ENCODE results near the gene ITGB5.

GRCh38 chr3:124812291-124813265 lies 74.6 kb downstream of the ITGB5 start:
- TF ChIP-seq, protein P1, sequence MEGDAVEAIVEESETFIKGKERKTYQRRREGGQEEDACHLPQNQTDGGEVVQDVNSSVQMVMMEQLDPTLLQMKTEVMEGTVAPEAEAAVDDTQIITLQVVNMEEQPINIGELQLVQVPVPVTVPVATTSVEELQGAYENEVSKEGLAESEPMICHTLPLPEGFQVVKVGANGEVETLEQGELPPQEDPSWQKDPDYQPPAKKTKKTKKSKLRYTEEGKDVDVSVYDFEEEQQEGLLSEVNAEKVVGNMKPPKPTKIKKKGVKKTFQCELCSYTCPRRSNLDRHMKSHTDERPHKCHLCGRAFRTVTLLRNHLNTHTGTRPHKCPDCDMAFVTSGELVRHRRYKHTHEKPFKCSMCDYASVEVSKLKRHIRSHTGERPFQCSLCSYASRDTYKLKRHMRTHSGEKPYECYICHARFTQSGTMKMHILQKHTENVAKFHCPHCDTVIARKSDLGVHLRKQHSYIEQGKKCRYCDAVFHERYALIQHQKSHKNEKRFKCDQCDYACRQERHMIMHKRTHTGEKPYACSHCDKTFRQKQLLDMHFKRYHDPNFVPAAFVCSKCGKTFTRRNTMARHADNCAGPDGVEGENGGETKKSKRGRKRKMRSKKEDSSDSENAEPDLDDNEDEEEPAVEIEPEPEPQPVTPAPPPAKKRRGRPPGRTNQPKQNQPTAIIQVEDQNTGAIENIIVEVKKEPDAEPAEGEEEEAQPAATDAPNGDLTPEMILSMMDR (IDR thresholded peaks at IDR 0.05), result no peak
- no peak for TF ChIP-seq NR1H2 (CRISPR knock-in tag; IDR thresholded peaks at IDR 0.05)
- TF ChIP-seq NR2C2 (CRISPR knock-in tag; IDR thresholded peaks at IDR 0.05), result no peak
- TF ChIP-seq, protein P2, sequence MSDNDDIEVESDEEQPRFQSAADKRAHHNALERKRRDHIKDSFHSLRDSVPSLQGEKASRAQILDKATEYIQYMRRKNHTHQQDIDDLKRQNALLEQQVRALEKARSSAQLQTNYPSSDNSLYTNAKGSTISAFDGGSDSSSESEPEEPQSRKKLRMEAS (CRISPR knock-in tag; IDR thresholded peaks at IDR 0.05), result no peak
- no peak for TF ChIP-seq ZNF121 (CRISPR knock-in tag; IDR thresholded peaks at IDR 0.05)
- TF ChIP-seq, protein P3, sequence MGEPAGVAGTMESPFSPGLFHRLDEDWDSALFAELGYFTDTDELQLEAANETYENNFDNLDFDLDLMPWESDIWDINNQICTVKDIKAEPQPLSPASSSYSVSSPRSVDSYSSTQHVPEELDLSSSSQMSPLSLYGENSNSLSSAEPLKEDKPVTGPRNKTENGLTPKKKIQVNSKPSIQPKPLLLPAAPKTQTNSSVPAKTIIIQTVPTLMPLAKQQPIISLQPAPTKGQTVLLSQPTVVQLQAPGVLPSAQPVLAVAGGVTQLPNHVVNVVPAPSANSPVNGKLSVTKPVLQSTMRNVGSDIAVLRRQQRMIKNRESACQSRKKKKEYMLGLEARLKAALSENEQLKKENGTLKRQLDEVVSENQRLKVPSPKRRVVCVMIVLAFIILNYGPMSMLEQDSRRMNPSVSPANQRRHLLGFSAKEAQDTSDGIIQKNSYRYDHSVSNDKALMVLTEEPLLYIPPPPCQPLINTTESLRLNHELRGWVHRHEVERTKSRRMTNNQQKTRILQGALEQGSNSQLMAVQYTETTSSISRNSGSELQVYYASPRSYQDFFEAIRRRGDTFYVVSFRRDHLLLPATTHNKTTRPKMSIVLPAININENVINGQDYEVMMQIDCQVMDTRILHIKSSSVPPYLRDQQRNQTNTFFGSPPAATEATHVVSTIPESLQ (CRISPR knock-in tag; IDR thresholded peaks at IDR 0.05), result no peak
- TF ChIP-seq, protein P4, sequence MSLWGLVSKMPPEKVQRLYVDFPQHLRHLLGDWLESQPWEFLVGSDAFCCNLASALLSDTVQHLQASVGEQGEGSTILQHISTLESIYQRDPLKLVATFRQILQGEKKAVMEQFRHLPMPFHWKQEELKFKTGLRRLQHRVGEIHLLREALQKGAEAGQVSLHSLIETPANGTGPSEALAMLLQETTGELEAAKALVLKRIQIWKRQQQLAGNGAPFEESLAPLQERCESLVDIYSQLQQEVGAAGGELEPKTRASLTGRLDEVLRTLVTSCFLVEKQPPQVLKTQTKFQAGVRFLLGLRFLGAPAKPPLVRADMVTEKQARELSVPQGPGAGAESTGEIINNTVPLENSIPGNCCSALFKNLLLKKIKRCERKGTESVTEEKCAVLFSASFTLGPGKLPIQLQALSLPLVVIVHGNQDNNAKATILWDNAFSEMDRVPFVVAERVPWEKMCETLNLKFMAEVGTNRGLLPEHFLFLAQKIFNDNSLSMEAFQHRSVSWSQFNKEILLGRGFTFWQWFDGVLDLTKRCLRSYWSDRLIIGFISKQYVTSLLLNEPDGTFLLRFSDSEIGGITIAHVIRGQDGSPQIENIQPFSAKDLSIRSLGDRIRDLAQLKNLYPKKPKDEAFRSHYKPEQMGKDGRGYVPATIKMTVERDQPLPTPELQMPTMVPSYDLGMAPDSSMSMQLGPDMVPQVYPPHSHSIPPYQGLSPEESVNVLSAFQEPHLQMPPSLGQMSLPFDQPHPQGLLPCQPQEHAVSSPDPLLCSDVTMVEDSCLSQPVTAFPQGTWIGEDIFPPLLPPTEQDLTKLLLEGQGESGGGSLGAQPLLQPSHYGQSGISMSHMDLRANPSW (CRISPR knock-in tag; conservative IDR thresholded peaks at IDR 0.05; ENCODE audit: low read depth), result no peak
- no peak for TF ChIP-seq ZBTB21 (CRISPR knock-in tag; IDR thresholded peaks at IDR 0.05; ENCODE audit: borderline replicate concordance)
- no peak for TF ChIP-seq FOXJ3 (CRISPR knock-in tag; IDR thresholded peaks at IDR 0.05; ENCODE audit: borderline replicate concordance)
- TF ChIP-seq NFYB (CRISPR knock-in tag; conservative IDR thresholded peaks at IDR 0.05; ENCODE audit: low read depth), result no peak
- no peak for TF ChIP-seq ZNF512 (CRISPR knock-in tag; IDR thresholded peaks at IDR 0.05; ENCODE audit: borderline replicate concordance)
- no peak for TF ChIP-seq SP1 (CRISPR knock-in tag; conservative IDR thresholded peaks at IDR 0.05)

All from WTC11 (cell line).